Central memory CD8-positive, alpha-beta T cell (primary cell): Measurements from ENCODE around the gene RGS17.
"Not testable (repeated sequence)": the region's sequence is repeated elsewhere in the genome, so short reads cannot be mapped to it uniquely, and the experiment has no call there.

ENCODE experiments used
- ATAC-seq: fragments of 150-1000 bp; cut with Tn5 transposase; replicated peaks from 2 replicates; pipeline ENCODE4 v1.10.0; 2022; ENCODE audit warnings: mild to moderate bottlenecking, moderate FRiP score, moderate number of reproducible peaks; ENCODE audit not compliant: poor library complexity, severe bottlenecking; ENCODE audit errors: extremely low read depth
- DNase-seq, 2 donors: peaks; one replicate each; pipeline ENCODE4 v3.0.0; 2021; ENCODE audit warnings: low spot score in 2 of 2
- H3K27ac Mint-ChIP-seq: one replicate; pipeline ENCODE4 v1.8.0; 2022; ENCODE audit warnings: low read depth, mild to moderate bottlenecking, moderate library complexity, mixed read lengths
- H3K27me3 Mint-ChIP-seq: one replicate; pipeline ENCODE4 v1.8.0; 2022; ENCODE audit warnings: mixed read lengths
- H3K36me3 Mint-ChIP-seq: one replicate; pipeline ENCODE4 v1.8.0; 2022; ENCODE audit warnings: mild to moderate bottlenecking, moderate library complexity, mixed read lengths; ENCODE audit not compliant: insufficient read depth
- H3K4me1 Mint-ChIP-seq: one replicate; pipeline ENCODE4 v1.8.0; 2022; ENCODE audit warnings: mixed read lengths
- H3K4me3 Mint-ChIP-seq: one replicate; pipeline ENCODE4 v1.8.0; 2022; ENCODE audit warnings: mild to moderate bottlenecking, moderate library complexity, mixed read lengths
- H3K9me3 Mint-ChIP-seq: one replicate; pipeline ENCODE4 v1.8.0; 2022; ENCODE audit warnings: mixed read lengths

The RGS17 gene

GRCh38 chr6:152969688-152970418, 161.2 kb downstream of the RGS17 start:
- Mint-ChIP-seq H3K27me3 (no peaks in the 10 kb centered on the region), H3K4me1 (peaks cover 1% of the 10 kb centered on the region), H3K4me3 (no peak overlapping the region), H3K27ac (no peak overlapping the region), H3K36me3 (peaks cover 21% of the 10 kb centered on the region), H3K9me3 (peaks cover 20% of the 10 kb centered on the region)
- DNase-seq (no peak), ATAC-seq (no peak)

- H3K4me3 Mint-ChIP-seq, H3K27ac Mint-ChIP-seq, H3K27me3 Mint-ChIP-seq, DNase-seq, ATAC-seq, H3K4me1 Mint-ChIP-seq: not testable (repeated sequence)
- H3K36me3 Mint-ChIP-seq: peaks cover 10% of the 10 kb centered on the region
- H3K9me3 Mint-ChIP-seq: peaks cover 20% of the 10 kb centered on the region
These were observed 164.8 kb downstream of the RGS17 start for GRCh38 chr6:152966168-152966894.

- H3K27me3 Mint-ChIP-seq: peaks cover 47% of the 10 kb centered on the region
- no peaks in the 10 kb centered on the region for H3K36me3 Mint-ChIP-seq
- no peak overlapping the region for H3K27ac Mint-ChIP-seq
These were observed 171.7 kb downstream of the RGS17 start for GRCh38 chr6:152959333-152959732.

GRCh38 chr6:152957796-152958195, 173.3 kb downstream of the RGS17 start:
- no peak for DNase-seq

More at GRCh38 chr6:152959333-152959732, 171.7 kb downstream of the RGS17 start:
- Mint-ChIP-seq H3K9me3 (no peaks in the 10 kb centered on the region), H3K4me1 (no peaks in the 10 kb centered on the region), H3K4me3 (no peak overlapping the region)
- ATAC-seq (no peak), DNase-seq (no peak)

More at GRCh38 chr6:152957796-152958195, 173.3 kb downstream of the RGS17 start:
- Mint-ChIP-seq H3K4me3 (no peak overlapping the region), H3K4me1 (no peaks in the 10 kb centered on the region), H3K27me3 (peaks cover 55% of the 10 kb centered on the region), H3K9me3 (no peaks in the 10 kb centered on the region), H3K27ac (no peak overlapping the region), H3K36me3 (no peaks in the 10 kb centered on the region)
- no peak for ATAC-seq
